Measurements from ENCODE around the gene CTIF. TPM values are rescaled to one million over a fixed set of nuclear protein-coding genes. Genes with fewer than 3 reads are reported as not detected.

Gene CTIF
- total RNA-seq, 1 donor from 2014 or later = 15.0 TPM

- FAIRE-seq = no peak
Observed at GRCh38 chr18:48855422-48856377, 316.9 kb downstream of the CTIF start.

GRCh38 chr18:48857023-48857694 is 318.3 kb downstream of the CTIF start:
- Histone ChIP-seq H3K27me3 (ENCODE audit: control insufficient read depth, insufficient read depth, low read length) (no peaks in the 10 kb centered on the region), H3K36me3 (ENCODE audit: control insufficient read depth, insufficient read depth, low read length) (peaks cover 4% of the 10 kb centered on the region), H3K4me3 (ENCODE audit: low read depth, low read length) (no peak overlapping the region)
- FAIRE-seq (no peak), DNase-seq (ENCODE audit: low read depth) (no peak)
- TF ChIP-seq CTCF (IDR thresholded peaks at IDR 0.05; ENCODE audit: insufficient read depth, low read length, severe bottlenecking) = no peak

More at GRCh38 chr18:48855422-48856377, 316.9 kb downstream of the CTIF start:
- Histone ChIP-seq H3K36me3 (ENCODE audit: control insufficient read depth, insufficient read depth, low read length) (peaks cover 4% of the 10 kb centered on the region), H3K27me3 (ENCODE audit: control insufficient read depth, insufficient read depth, low read length) (no peaks in the 10 kb centered on the region), H3K4me3 (ENCODE audit: low read depth, low read length) (no peak overlapping the region)
- DNase-seq (ENCODE audit: low read depth) = no peak
- no peak for TF ChIP-seq CTCF (IDR thresholded peaks at IDR 0.05; ENCODE audit: insufficient read depth, low read length, severe bottlenecking)

DNA sequence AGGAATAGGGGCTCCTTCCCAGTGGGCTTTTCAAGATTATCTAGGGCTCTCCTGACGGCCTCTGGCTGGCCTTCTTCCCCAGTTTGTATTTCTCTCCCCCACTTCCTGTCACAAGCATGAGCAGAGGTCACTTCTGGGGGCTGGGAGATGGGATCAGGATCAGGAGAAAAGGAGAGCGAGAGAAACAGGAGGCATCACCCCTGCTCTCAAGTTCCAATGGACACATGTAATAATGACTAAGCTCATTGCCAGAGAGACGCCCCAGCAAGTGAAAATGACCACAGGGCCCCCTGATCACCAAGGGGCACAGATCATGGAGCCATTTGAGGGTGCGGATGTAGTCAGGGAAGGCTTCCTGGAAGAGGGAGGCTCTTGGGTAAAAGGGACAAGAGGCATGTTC is 319.8 kb downstream of the CTIF start:
- FAIRE-seq (no peak), DNase-seq (ENCODE audit: low read depth) (no peak)
- peaks cover 4% of the 10 kb centered on the region for H3K36me3 ChIP-seq (ENCODE audit: control insufficient read depth, insufficient read depth, low read length)
- no peak overlapping the region for H3K4me3 ChIP-seq (ENCODE audit: low read depth, low read length)
- TF ChIP-seq CTCF (IDR thresholded peaks at IDR 0.05; ENCODE audit: insufficient read depth, low read length, severe bottlenecking) = no peak
- no peaks in the 10 kb centered on the region for H3K27me3 ChIP-seq (ENCODE audit: control insufficient read depth, insufficient read depth, low read length)

- Histone ChIP-seq H3K36me3 (ENCODE audit: control insufficient read depth, insufficient read depth, low read length) (peaks cover 4% of the 10 kb centered on the region), H3K27me3 (ENCODE audit: control insufficient read depth, insufficient read depth, low read length) (no peaks in the 10 kb centered on the region), H3K4me3 (ENCODE audit: low read depth, low read length) (no peak overlapping the region)
- TF ChIP-seq CTCF (IDR thresholded peaks at IDR 0.05; ENCODE audit: insufficient read depth, low read length, severe bottlenecking) = no peak
- DNase-seq (ENCODE audit: low read depth) (no peak), FAIRE-seq (no peak)
Observed at GRCh38 chr18:48859311-48860268, 320.8 kb downstream of the CTIF start.
